GM21390 (cell line): ENCODE results near the gene CBX2.

Source experiments
- ATAC-seq: cut with Tn5 transposase; IDR thresholded peaks from one replicate; pipeline ENCODE4 v1.9.1; 2021; ENCODE audit not compliant: unreplicated experiment

CBX2 gene

DNA sequence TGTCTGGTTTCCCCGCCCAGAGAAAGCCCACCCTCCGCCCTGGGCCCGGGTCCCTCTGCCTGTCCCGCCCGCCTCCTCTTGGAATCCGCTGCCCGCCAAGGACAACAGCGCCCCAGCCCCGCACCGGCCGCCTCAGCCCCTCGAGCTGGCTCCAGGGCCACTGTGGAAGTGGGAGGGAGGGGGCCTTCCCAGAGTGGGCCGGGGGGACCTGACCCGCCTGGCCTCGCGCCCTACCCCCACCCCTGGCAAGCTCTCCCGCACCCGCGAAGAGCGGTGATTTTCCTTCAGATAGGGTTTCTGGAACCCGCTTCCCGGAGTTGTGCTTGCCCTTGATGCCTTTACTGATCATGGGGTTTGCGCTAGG lies 21.2 kb downstream of the CBX2 start:
- no peak for ATAC-seq

DNA sequence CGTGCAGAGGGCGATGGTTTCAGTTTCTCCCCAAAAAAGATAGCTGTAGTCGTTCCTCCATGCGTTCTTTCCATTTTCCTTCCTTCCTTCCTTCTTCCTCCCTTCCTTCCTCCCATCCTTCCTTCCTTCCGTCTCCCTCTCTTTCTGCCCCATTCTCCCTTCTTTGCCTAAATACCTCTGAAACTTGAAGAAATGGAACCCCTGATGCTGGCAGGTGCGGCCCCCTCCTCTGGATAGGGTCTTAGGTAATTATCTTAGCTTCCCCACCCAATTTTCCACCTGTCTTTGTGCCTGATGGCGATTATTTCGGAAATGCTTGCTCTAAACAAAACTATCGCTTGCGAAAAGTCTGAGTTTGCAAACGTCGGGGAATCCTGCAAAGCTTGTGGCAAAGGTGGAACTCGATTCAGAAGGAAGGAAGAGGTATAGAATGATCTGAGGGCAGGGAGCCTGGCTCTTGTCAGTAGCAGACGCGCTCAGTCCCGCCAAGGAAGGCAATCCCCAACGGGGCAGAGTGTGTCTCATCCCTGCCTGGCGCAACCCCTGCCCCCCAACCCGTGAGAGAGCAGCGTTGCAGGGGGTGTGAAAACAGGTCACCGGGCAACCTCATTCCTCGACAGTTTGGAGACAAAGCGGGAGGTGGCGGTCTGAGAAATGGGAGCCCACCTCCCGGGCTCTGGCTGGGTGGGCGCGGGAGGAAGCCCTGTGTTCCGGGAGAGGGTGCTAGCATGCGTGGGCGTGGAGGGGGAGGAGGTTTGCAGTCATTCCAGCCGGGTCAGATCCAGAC lies 21.8 kb downstream of the CBX2 start:
- ATAC-seq = no peak

DNA sequence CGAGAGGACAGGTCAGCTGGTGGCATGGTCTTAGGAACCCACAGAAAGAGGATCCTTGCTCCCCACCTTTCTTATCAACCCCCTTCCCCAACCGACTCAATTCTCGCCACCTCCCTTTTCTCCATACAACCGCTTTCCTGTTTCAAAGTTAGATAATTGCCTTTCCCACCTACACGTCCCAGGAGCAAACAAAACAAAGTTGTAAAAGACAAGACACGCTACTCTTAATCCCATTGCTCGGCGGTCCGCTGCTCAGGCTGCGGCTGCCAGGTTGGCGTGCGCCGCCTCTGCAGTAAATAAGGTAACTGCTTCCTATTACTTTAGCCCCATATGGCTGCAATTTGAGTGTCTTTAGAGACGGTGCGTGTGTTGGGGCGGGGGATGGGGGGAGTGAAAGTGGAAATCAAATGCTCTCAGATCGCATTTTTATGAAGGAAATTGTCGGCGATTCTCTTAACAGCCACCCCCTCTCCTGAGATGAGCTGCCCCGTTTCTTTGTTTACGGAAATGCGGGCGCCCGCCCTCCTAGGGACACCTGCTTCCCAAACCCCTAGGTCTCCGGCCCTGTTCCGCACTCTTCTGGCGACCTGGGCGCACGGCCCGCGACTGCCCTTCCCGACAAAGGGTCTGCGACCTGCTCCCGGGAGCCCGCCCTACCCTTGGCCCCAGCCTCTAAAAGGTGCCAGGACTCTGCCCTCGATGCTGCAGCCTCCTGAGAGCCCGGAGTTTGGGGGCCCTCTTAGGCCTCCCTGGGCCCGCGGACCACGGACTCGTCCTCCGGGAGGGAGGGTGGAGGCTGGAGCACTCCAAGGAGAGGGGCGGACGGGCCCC lies 22.6 kb downstream of the CBX2 start:
- no peak for ATAC-seq

DNA sequence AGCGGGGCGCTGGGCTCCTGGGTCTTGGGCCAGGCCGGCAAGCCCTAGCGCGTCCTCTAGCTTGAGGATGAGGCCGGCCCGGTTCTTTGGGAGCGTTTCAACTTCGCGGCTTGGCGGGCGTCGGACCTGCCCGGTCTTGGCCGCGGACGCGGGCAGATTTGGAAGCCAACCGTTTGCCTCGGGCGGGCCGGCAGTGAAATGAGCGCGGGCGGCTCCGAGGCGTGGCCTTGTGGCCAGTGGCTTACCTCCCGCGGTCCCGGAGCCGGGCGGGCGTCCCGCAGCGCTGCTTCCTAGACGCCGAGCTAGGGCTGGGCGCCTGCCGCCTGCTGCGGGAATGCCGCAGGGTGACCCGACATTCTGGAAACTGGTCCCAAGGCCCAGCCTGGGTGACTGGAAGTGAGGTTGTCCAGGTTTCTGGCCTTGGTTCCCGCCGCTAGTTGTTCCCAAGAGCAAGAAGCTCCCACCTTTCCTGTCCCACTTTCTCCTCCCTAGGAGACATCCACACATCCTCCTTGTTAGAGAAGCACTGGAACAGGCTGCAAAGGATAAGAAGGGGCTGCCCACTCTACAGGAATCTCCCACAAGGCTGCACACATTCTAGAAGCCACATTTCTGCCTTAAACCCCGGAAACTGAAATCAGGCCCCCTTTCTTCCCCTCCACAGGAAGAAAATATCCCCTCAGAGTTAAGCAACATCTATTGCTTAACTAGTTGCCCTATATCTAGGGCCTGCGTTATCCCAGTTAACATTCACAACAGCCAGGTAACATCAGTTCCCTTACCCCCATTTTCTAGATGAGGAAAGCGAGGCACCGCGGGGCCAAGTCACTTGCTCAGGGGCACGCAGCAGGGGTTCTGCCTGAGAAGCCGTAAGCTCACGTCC lies 23.4 kb downstream of the CBX2 start:
- ATAC-seq = no peak

DNA sequence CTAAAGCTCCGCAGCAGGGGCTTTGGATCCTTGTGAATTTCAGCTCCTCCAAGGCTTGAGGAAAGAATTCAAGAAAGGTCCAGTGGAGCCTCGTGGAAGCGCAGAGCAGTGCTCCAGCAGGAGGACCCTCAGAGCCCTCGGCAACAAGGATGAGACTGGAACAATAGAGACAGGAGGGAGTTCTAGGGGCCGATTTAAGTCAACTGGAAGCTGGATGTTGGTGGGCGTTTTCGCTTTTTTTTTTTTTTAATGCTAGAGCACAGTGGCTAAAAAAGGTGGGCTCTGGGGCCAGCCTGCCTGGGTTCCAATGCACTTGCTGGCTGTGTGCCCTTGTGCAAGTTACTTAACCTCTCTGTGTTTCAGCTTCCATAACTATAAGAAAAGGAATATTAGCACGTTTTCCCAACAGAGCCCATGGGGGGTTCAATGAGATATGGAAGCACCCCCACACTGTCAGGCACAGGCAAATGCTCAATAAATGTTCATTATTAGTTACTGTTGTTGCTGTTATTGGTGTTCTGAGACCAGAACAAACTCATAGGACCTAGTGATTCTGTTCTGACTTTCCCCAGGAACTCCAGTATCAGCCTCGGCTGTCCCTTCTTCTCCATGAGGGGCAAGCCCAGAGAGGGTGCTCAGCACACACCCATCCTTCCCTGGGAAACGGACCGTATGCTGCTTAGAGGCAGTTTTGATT lies 24.2 kb downstream of the CBX2 start:
- no peak for ATAC-seq

DNA sequence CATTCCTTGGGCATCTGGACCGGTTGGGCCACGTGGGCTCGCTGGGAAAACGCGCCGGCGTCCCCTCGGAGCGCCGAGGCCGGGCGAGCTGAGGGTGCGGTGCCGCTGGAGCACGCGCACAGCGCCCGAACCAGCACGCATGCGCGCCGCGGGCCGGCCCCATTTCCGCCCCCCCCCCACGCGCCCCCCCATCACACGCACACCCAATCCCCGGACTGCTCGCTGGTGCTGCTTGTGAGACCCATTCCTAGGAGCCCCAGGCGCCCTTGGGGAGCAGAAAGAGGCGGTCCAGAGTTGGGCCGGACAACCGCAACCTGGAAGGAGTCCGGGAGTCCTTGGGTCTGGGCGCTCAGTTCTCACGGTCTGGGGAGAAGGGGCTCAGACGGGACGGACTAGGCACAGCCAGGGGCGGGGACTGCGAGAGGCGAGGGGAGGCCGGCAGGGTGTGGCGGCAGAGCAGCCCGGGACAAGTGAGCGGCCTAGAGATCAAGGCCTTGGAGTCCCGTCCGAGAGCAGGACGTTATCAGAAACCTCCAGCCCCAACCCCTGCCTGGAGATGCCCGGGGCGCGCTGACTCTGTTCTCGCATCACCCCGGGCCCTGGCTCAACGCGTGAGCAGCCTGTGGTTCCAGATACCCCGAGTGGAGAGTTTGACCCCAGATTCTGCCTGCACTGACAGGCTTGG lies 24.9 kb downstream of the CBX2 start:
- no peak for ATAC-seq

DNA sequence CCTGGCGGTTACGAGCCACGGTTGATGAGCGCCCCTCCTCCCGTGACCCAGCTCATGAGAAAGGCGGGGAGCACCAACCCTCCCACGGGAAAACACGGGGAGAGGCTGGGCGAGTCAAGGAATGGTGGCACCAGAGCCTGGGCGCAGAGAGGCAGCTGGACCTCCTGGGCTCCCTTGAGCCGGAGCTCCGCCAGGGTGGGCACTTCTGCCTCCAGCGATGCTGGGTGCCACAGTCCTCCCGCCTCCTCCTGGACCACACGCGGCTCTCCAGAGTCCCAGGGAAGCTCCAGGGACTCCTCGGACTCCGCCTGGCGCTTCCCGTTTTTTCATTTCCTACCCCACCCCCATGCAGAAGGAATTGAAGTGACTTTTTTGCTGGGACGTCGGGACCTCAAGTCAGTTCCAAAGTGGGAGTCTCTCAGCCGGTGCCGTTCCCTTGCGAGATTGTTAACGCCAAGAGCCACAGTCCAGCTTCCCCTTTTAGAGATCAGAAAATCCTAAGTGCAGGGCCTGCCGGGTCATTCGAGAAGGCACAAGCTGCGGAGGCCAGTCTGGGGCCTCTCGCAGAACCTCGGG lies 25.6 kb downstream of the CBX2 start:
- no peak for ATAC-seq

DNA sequence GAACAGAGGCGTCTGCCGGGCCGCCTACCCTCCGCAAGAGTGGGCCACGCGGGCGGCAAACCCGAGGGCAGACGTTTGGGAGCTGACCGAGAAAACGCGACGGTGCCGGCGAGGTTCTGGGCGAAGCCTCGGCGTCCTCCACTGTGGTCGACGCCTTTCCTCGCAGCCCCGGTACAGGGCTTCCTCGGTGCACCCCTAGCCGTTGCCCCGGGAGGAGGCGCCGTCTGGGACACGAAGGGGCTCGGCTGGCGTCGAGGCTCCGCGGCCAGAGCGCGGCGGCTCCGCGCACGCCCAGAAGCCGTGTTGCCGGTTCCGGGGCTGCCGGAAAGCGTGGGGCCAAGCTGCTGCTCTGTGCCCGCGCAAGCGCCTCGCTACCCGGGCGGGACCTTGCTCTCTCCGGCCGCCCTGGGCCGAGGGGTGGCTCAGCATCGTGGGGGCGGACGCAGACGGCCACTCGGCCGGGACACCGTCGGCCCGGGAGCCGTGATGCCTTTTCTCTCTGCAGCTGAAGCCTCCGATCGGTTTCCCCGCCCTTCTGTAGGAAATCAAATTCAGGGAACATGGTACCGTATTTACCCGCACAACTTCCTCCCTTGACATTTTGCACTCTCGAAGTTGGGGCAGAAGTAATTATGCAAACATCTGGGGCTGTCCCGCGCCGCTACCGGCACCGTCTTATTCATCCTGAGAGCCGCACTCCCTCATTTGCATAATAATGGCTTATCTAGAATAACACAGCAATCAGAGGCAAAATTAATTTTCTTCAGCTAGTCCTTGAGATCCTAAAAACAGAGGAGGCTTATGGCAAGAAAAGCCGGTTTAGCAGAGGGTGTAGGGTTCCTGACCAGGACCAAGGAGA lies 26.3 kb downstream of the CBX2 start:
- ATAC-seq = no peak

- ATAC-seq = no peak
These were observed 27.1 kb downstream of the CBX2 start for GRCh38 chr17:79804856-79805696.

GRCh38 chr17:79806446-79806760 lies 28.5 kb downstream of the CBX2 start:
- no peak for ATAC-seq

- no peak for ATAC-seq
These were observed 29.1 kb downstream of the CBX2 start for GRCh38 chr17:79806863-79807720.

DNA sequence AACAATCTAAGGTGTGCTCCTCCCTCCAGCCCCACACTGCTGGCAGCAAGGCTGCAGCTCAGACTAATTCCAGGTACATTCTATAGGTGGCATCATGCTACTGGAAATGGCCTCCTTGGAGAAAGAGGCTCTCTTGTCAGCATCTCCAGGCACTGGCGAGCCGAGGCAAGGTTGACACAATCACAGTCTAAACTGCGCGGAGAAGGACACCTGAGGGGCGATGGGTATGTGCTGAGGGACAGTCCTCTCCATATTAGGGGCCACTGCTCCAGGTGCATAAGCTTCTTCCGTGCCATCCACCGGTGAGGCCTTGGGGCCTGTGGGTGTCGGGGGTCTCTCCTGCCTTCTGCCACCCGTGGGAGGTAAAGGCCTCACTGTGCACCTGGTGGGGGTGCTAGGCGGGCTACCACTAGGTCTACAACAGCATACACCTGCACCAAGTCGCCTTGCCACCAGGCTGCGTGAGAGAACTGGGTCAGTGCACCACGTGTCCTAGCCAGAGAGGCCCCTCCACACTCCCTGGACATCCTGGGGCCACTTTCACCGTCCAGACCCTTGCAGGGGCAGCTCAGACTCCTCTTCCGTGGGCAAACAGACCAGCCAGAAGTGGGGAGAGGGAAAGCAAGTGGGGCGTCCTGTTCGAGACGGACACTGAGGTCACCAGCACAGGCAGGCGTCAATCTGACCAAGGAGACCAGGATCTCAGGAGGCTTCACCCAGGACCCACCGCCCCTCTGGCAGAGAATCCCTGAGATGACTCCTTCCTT lies 31.0 kb downstream of the CBX2 start:
- no peak for ATAC-seq

DNA sequence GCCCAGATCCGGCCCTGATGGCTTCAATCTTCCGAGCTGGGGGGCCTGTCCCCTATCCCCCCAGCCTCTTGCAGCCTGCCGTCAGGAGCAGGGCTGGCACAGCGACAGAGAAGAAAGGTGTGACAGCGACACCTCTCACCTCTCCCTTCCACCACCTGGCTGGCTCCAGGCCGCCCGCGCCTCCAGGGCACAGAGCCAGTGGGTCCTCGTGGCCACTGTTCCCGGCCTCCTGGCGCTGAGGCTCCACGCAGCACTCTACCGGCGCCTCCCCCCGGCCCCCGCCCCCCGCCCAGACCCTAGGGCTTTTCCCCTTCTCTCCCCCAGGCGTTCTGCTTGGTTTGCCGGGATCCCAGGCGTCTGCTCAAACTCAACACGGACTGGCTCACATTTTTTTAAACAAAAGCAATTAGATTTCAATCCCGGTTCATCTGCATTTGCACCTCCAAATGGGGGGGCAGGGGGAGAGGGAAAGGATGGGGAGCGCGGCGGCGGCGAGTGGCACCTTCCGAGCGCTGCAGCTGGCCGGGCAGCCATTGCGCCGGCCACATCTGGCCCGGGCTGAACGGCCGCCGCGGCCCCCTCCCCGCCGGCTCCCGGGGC lies 31.7 kb downstream of the CBX2 start:
- ATAC-seq = no peak

- ATAC-seq = peak; percentile 58
These were observed 32.4 kb downstream of the CBX2 start for GRCh38 chr17:79810130-79811010.
